ENCODE data around the gene SLC9A6.
A peak's percentile ranks its signal among the peaks of the same experiment; 100 is the strongest.
"Not testable (repeated sequence)": the region's sequence is repeated elsewhere in the genome, so short reads cannot be mapped to it uniquely, and the experiment has no call there.

SLC9A6 gene

DNA sequence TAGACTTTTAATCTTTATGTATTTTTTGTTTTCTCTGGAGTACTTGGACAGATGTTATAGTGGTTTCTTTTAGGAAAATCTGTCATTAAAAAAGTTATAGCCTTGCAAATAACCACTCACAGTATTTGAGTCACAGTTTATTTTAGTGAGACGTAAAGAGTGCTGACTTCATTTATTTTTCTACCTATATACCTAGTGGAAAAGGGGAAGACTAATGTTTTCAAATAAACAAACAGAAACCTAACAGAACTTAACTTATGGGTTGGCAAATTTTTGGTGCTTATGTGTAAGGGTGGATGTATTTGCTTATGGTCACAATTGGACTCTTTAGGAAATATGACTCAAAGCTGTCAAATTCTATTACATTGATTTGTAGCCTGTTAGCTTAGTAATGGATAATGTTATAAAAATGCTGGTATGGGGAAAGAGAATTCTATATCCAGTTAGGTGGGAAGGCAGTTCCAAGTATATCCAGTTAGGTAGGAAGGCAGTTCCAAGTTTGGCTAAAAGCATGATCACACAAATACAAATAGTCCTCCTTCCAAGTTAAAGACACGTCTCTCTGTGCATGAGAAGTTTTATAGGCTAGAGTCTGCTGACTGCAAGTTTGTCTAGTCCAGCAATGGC, 61.9 kb downstream of the SLC9A6 start:
- TF ChIP-seq CTCF (conservative IDR thresholded peaks at IDR 0.05; ENCODE audit: low read depth, low read length) = no peak
- DNase-seq (ENCODE audit: low read depth) = no peak
- no peak overlapping the region for H3K4me3 ChIP-seq (ENCODE audit: low read depth, low read length)

GRCh38 chrX:136047969-136048368, 62.7 kb downstream of the SLC9A6 start:
- no peak overlapping the region for H3K4me3 ChIP-seq (ENCODE audit: low read depth, low read length)
- DNase-seq (ENCODE audit: low read depth) = peak; percentile 38
- no peak for TF ChIP-seq CTCF (conservative IDR thresholded peaks at IDR 0.05; ENCODE audit: low read depth, low read length)

- TF ChIP-seq CTCF (conservative IDR thresholded peaks at IDR 0.05; ENCODE audit: low read depth, low read length) = no peak
- peak; percentile 34 for DNase-seq (ENCODE audit: low read depth)
- H3K4me3 ChIP-seq (ENCODE audit: low read depth, low read length) = no peak overlapping the region
Measured at GRCh38 chrX:136048446-136048845, 63.2 kb downstream of the SLC9A6 start.

DNA sequence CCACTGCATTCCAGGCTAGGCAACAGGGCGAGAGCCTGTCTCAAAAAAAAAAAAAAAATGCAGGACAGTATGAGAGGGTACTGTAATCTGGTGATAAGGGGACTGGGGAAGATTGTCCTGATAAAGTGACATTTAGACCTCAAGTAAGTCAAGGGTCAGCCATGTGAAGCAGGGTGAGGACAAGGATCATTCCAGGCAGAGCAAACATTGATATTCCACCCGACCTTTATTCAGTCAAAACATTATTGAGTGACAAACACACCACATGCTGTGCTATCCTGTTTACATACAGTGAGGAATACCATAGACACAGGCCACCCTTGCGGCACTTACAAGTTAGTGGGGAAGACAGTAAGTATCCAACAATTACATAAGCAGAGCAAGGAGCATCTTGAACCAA, 64.4 kb downstream of the SLC9A6 start:
- H3K4me3 ChIP-seq (ENCODE audit: low read depth, low read length) = no peak overlapping the region
- no peak for TF ChIP-seq CTCF (conservative IDR thresholded peaks at IDR 0.05; ENCODE audit: low read depth, low read length)
- no peak for DNase-seq (ENCODE audit: low read depth)

DNA sequence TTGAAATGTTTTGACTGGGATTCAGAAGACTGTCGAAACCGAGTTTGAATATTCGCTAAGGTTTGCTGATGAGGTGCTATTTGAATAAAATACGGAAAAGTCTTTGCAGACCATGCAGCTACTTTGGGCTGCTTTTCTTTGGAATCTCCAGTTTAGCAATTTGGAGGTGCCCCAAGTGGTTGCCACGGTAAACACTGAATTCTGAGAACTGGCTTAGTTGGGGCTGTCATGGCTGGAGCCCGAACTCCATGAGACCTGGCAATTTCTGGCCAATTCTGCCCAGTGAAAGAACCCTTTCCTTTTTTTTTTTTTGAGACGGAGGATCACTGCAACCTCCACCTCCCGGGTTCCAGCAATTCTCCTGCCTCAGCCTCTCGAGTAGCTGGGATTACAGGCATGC, 65.6 kb downstream of the SLC9A6 start:
- DNase-seq (ENCODE audit: low read depth); H3K4me3 ChIP-seq (ENCODE audit: low read depth, low read length): not testable (repeated sequence)

DNA sequence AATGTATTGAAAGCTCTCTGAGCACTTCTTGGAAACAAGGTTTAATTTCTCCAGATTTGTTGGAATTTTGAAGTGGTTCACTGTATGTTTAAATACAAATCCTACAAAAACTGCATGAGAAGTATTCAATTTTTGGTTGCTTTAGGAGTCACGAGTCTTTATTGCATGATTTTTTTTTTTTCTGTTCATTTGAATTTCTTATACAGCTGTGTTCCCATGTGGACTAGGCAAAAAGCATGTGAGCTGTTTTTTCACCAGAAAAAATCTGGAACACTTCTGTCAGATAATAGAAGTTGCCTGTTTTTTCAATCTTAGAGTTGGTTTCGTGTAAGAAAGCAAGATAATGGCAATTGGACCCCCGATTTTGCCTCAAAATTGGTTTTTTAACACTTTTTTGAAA, 66.4 kb downstream of the SLC9A6 start:
- no peak overlapping the region for H3K4me3 ChIP-seq (ENCODE audit: low read depth, low read length)
- TF ChIP-seq CTCF (conservative IDR thresholded peaks at IDR 0.05; ENCODE audit: low read depth, low read length) = no peak
- DNase-seq (ENCODE audit: low read depth) = no peak

GRCh38 chrX:136055651-136056221, 70.5 kb downstream of the SLC9A6 start:
- no peak for TF ChIP-seq CTCF (conservative IDR thresholded peaks at IDR 0.05; ENCODE audit: low read depth, low read length)
- no peak overlapping the region for H3K4me3 ChIP-seq (ENCODE audit: low read depth, low read length)
- peak; percentile 85 for DNase-seq (ENCODE audit: low read depth)

Data from choroid plexus epithelial cell (primary cell).